ENCODE data around the gene TLE4. TPM values are rescaled to one million over a fixed set of nuclear protein-coding genes. Genes with fewer than 3 reads are reported as not detected.

The TLE4 gene
- total RNA-seq, 1 donor from 2014 or later: 58.0 TPM

DNA sequence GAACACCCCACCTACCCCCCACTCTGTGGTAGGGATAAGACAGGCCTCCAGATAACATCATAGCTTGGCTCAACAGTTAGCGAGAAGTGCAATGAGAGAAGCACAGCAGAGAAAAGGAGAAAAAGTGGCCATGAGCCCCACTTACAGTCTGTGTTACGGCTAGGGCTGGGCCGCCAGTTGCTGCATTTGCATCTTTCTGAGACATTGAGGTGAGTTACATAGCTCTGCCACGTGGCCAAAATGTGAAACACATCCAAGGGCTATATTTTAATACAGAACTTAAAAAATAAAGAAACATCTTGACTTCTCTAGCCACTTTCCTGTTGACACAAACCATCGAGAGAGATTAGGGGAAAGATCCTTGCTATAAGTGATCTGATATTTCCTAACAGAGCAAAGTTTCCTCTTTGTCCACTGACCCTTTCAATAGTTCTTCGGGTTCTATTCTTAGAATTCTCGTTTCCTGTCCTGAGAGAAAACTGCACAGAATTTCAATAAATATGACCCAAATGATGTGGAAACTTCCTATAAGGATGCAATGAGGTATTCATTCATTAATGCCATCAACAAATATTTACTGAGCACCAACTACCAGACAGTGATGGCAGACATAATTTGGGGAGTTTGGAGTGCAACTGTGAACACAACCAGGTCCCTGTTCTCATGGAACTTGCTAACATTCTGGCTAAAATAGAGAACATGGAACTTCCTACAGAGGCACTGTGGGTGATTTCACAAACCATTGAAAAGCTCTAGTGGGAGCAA is 3.2 kb upstream of the TLE4 start:
- intact Hi-C loops (cut with DNase I): no loop called here

DNA sequence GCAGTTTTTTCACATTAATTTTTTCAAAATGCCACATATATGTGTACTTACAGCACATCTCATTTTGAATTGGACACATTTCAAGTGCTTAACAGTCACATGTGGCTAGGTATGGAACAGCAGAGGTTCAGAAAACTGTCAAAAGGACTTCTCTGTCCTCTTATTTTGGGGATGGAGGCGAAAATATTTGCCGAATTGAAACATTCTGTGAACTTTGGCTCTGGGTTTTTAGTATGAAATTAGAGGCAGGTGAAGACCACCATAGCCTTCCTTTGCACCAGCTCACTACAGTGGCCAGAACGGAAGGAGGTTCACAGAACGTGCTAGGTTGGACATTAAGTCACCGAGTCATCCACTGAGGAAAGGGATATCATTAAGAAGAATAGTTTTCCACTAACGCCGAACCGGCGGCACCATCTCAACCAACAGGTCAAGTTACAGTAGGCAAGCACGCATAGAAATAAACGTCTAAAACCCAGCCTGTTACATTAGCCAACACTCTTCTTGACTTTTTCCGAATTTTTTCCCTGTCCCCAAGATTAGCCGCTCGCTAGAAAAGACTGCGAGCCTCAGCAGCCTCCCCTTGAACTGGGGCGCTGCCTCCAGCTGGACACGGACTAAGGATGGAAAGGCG is 1.8 kb upstream of the TLE4 start:
- Histone ChIP-seq H3K4me1 (peaks cover 0 to 17% of the 10 kb centered on the region in 2 donors), H3K9me3 (no peaks in the 10 kb centered on the region), H3K4me3 (peak overlapping the region; percentile 74 to 85), H3K27me3 (peaks cover 1% of the 10 kb centered on the region), H3K27ac (no peak overlapping the region), H3K36me3 (no peaks in the 10 kb centered on the region)
- no peak for DNase-seq (ENCODE audit: low spot score in 2 of 2)
- TF ChIP-seq, protein P1, sequence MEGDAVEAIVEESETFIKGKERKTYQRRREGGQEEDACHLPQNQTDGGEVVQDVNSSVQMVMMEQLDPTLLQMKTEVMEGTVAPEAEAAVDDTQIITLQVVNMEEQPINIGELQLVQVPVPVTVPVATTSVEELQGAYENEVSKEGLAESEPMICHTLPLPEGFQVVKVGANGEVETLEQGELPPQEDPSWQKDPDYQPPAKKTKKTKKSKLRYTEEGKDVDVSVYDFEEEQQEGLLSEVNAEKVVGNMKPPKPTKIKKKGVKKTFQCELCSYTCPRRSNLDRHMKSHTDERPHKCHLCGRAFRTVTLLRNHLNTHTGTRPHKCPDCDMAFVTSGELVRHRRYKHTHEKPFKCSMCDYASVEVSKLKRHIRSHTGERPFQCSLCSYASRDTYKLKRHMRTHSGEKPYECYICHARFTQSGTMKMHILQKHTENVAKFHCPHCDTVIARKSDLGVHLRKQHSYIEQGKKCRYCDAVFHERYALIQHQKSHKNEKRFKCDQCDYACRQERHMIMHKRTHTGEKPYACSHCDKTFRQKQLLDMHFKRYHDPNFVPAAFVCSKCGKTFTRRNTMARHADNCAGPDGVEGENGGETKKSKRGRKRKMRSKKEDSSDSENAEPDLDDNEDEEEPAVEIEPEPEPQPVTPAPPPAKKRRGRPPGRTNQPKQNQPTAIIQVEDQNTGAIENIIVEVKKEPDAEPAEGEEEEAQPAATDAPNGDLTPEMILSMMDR (IDR thresholded peaks at IDR 0.05): no peak
- intact Hi-C loops (cut with DNase I): loop anchor here (5.0 kb wide), 1 partner anchor 492 kb away; no protein-coding TSS in a partner anchor

More for the DNA sequence above, 3.2 kb upstream of the TLE4 start:
- no peaks in the 10 kb centered on the region for H3K36me3 ChIP-seq
- no peak overlapping the region for H3K27ac ChIP-seq
- no peak overlapping the region for H3K4me3 ChIP-seq
- H3K4me1 ChIP-seq: peaks cover 0 to 11% of the 10 kb centered on the region in 2 donors
- TF ChIP-seq, protein P1 (IDR thresholded peaks at IDR 0.05): no peak
- H3K27me3 ChIP-seq: peaks cover 5% of the 10 kb centered on the region
- no peaks in the 10 kb centered on the region for H3K9me3 ChIP-seq
- no peak for DNase-seq (ENCODE audit: low spot score in 2 of 2)

DNA sequence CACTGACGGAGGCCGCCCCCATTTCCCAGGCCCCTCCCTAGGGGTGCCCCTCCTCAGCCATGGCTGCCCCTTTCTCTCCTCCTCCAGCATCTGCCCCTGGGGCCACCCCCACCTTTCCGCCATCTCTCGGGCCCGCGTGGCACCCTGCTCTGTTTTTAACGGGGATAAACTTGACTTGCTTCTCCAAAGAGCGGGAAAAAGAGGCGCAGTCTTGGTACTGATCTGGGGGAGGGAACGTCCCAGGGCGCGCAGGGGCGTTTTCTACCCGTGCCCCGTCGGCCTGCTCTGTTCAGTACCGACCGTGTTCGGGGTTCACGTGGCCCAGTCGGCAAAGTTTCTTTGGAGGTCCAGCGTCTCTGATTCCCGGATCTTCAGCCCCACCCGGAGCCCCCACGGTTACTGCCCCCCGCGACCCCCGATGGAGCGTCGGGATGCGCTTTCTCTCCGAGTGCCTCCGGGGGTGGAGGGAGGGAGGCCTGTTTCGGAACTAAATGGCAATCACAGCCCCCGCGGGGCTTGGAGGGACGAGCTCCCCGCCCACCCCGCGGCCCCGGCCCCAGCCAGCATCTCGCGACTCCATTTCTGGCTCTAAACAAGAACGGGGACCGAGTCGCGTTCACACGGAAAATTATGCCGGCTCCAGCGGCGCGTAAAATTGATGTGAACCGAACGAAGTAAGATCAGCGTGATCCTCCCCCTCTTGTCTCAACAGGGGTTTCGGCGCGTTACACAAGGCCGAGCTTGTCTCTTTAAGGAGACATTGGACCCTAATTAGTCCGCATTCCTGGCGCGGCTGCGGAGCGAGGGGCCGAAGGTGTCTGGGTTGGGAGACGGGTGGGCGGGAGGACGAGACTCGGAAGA is 1.1 kb upstream of the TLE4 start:
- intact Hi-C loops (cut with DNase I): loop anchor here (5.0 kb wide), 1 partner anchor 492 kb away; no protein-coding TSS in a partner anchor
- Histone ChIP-seq H3K27me3 (no peaks in the 10 kb centered on the region), H3K4me3 (peak overlapping the region; percentile 74 to 85), H3K36me3 (no peaks in the 10 kb centered on the region), H3K9me3 (no peaks in the 10 kb centered on the region), H3K27ac (peak overlapping the region; percentile 23 to 35), H3K4me1 (peaks cover 0 to 17% of the 10 kb centered on the region in 2 donors)
- peak in 1 of 2 donors; percentile 73 for DNase-seq (ENCODE audit: low spot score in 2 of 2)
- TF ChIP-seq, protein P1 (IDR thresholded peaks at IDR 0.05): no peak

DNA sequence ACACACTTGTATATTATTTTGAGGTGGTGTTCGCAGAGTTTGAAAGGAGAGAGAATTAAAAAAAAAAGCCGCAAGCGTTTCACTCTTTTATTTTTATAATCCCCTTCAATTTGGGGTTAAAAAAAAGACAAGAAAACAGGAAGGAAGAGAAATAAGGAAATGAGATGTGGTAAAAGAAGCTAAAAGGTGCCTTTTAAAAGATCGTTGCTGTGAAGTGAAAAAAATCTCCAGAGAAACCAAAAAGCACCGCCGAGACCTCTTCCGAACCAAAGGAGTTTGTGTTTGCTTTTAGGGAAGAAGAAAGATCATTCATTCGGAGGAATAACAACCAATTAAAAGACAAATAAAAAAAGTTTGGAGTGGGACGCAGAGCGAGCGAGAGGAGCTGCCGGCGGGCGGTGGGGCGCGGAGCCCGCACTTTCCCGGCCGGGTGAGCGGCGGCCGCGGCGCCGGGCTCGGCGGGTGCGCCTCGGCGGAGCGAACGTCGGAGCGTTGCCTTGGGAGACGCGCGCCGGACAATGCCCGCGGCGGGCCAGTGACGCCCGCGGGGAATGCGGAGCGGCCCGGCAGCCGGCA is 355 bp downstream of the TLE4 start:
- peaks cover 0 to 17% of the 10 kb centered on the region in 2 donors for H3K4me1 ChIP-seq
- no peaks in the 10 kb centered on the region for H3K27me3 ChIP-seq
- TF ChIP-seq, protein P1 (IDR thresholded peaks at IDR 0.05): no peak
- peaks cover 0 to 2% of the 10 kb centered on the region in 2 donors for H3K36me3 ChIP-seq
- no peak for DNase-seq (ENCODE audit: low spot score in 2 of 2)
- peak overlapping the region; percentile 88 to 96 for H3K27ac ChIP-seq
- intact Hi-C loops (cut with DNase I): loop anchor here (2.0 to 5.0 kb wide), 2 partner anchors 113 to 490 kb away; no protein-coding TSS in a partner anchor
- H3K4me3 ChIP-seq: peak overlapping the region; percentile 96
- H3K9me3 ChIP-seq: no peaks in the 10 kb centered on the region

Data from ascending aorta (tissue), 2 donors.